WTC11 (cell line): ENCODE measurements around the gene TNRC18. TPM values are rescaled to one million over a fixed set of nuclear protein-coding genes. Genes with fewer than 3 reads are reported as not detected.

Source experiments
- ATAC-seq: fragments of 200-7000 bp; cut with Tn5 transposase; 2 replicates; pipeline ENCODE4 v1.10.0; 2021; ENCODE audit warnings: mild to moderate bottlenecking, moderate library complexity
- CTCF ChIA-PET: fragments of 300-600 bp; sonication (Branson Sonifier 250); formaldehyde crosslinking; loops from one replicate; lab custom pipeline; 2021; ENCODE audit warnings: antibody characterized with exemption; lab: Charles Lee
- POLR2A ChIA-PET: fragments of 350-600 bp; sonication (Branson Sonifier 250); formaldehyde crosslinking; loops from one replicate; lab custom pipeline; 2021; ENCODE audit warnings: antibody characterized with exemption; lab: Charles Lee
- DNase-seq: peaks from one replicate; pipeline ENCODE4 v3.0.0; 2021; ENCODE audit warnings: low spot score
- H3K27ac Mint-ChIP-seq: 2 replicates; pipeline ENCODE4 v1.8.0; 2021; ENCODE audit warnings: mixed read lengths
- H3K27me3 Mint-ChIP-seq: 2 replicates; pipeline ENCODE4 v1.8.0; 2021; ENCODE audit warnings: low read depth, mild to moderate bottlenecking, moderate library complexity, mixed read lengths
- H3K36me3 Mint-ChIP-seq: 2 replicates; pipeline ENCODE4 v1.8.0; 2021; ENCODE audit warnings: mixed read lengths
- H3K4me1 Mint-ChIP-seq: 2 replicates; pipeline ENCODE4 v1.8.0; 2022; ENCODE audit warnings: mixed read lengths
- H3K4me3 Mint-ChIP-seq: 2 replicates; pipeline ENCODE4 v1.8.0; 2021; ENCODE audit warnings: mild to moderate bottlenecking, moderate library complexity, mixed read lengths
- H3K9me3 Mint-ChIP-seq: 2 replicates; pipeline ENCODE4 v1.8.0; 2021; ENCODE audit warnings: mixed read lengths
- ESRRA ChIP-seq: sonication (generic); formaldehyde crosslinking; IDR thresholded peaks from 2 replicates; pipeline ENCODE4 v1.8.1; 2022; ENCODE audit warnings: mild to moderate bottlenecking, missing genetic modification reagents, borderline replicate concordance
- FOXP1 ChIP-seq: sonication (generic); formaldehyde crosslinking; IDR thresholded peaks from 2 replicates; pipeline ENCODE4 v1.8.0; 2022; ENCODE audit warnings: missing genetic modification reagents, mild to moderate bottlenecking, moderate library complexity, borderline replicate concordance
- GABPB1 ChIP-seq: sonication (generic); formaldehyde crosslinking; IDR thresholded peaks from 2 replicates; pipeline ENCODE4 v1.8.1; 2023; ENCODE audit warnings: mild to moderate bottlenecking, missing genetic modification reagents
- JAZF1 ChIP-seq: fragments of 250-450 bp; sonication (Bioruptor Pico); IDR thresholded peaks from 2 replicates; pipeline ENCODE4 v1.9.0; 2021; ENCODE audit warnings: moderate library complexity, mild to moderate bottlenecking, inconsistent platforms
- JUN ChIP-seq: sonication (generic); formaldehyde crosslinking; IDR thresholded peaks from 2 replicates; pipeline ENCODE4 v1.8.0; 2023; ENCODE audit warnings: mild to moderate bottlenecking, missing genetic modification reagents
- NFE2L1 ChIP-seq: sonication (generic); formaldehyde crosslinking; IDR thresholded peaks from 2 replicates; pipeline ENCODE4 v1.8.1; 2023; ENCODE audit warnings: missing genetic modification reagents
- NFYB ChIP-seq: sonication (generic); formaldehyde crosslinking; conservative IDR thresholded peaks from 2 replicates; pipeline ENCODE4 v1.8.0; 2022; ENCODE audit warnings: low read depth, missing genetic modification reagents
- NR1H2 ChIP-seq: sonication (generic); formaldehyde crosslinking; IDR thresholded peaks from 2 replicates; pipeline ENCODE4 v1.9.0; 2021; ENCODE audit warnings: mild to moderate bottlenecking, moderate library complexity, missing genetic modification reagents
- NR2C2 ChIP-seq: sonication (generic); formaldehyde crosslinking; IDR thresholded peaks from 2 replicates; pipeline ENCODE4 v1.8.0; 2022; ENCODE audit warnings: mild to moderate bottlenecking, missing genetic modification reagents
- OVOL2 ChIP-seq: fragments of 250-450 bp; sonication (Bioruptor Pico); IDR thresholded peaks from 2 replicates; pipeline ENCODE4 v1.9.0; 2021; ENCODE audit warnings: mild to moderate bottlenecking, borderline replicate concordance
- SOX15 ChIP-seq: fragments of 250-450 bp; sonication (Bioruptor Pico); IDR thresholded peaks from 2 replicates; pipeline ENCODE4 v1.9.0; 2021; ENCODE audit warnings: mild to moderate bottlenecking
- SP1 ChIP-seq: sonication (generic); formaldehyde crosslinking; conservative IDR thresholded peaks from 2 replicates; pipeline ENCODE4 v1.8.1; 2022; ENCODE audit warnings: missing genetic modification reagents
- ZNF219 ChIP-seq: sonication (generic); formaldehyde crosslinking; IDR thresholded peaks from 2 replicates; pipeline ENCODE4 v1.8.0; 2023; ENCODE audit warnings: missing genetic modification reagents, mild to moderate bottlenecking, borderline replicate concordance
- total RNA-seq: library from RNA; stranded (reverse); gene quantifications from 3 replicates; pipeline ENCODE4 v1.2.3, GENCODE V29; 2021
- TF ChIP-seq, protein P1 (sequence below): sonication (generic); formaldehyde crosslinking; IDR thresholded peaks from 2 replicates; pipeline ENCODE4 v1.8.1; 2023; ENCODE audit warnings: mild to moderate bottlenecking, missing genetic modification reagents, moderate library complexity
- TF ChIP-seq, protein P2 (sequence below): sonication (generic); formaldehyde crosslinking; IDR thresholded peaks from 2 replicates; pipeline ENCODE4 v1.8.1; 2022; ENCODE audit warnings: low read depth, mild to moderate bottlenecking, moderate library complexity, missing genetic modification reagents, borderline replicate concordance
- TF ChIP-seq, protein P3 (sequence below): sonication (generic); formaldehyde crosslinking; IDR thresholded peaks from 2 replicates; pipeline ENCODE4 v1.8.1; 2022; ENCODE audit warnings: low read depth, missing genetic modification reagents, borderline replicate concordance

The TNRC18 gene
- total RNA-seq, 1 experiment from 2014 or later: 55.0 TPM

DNA sequence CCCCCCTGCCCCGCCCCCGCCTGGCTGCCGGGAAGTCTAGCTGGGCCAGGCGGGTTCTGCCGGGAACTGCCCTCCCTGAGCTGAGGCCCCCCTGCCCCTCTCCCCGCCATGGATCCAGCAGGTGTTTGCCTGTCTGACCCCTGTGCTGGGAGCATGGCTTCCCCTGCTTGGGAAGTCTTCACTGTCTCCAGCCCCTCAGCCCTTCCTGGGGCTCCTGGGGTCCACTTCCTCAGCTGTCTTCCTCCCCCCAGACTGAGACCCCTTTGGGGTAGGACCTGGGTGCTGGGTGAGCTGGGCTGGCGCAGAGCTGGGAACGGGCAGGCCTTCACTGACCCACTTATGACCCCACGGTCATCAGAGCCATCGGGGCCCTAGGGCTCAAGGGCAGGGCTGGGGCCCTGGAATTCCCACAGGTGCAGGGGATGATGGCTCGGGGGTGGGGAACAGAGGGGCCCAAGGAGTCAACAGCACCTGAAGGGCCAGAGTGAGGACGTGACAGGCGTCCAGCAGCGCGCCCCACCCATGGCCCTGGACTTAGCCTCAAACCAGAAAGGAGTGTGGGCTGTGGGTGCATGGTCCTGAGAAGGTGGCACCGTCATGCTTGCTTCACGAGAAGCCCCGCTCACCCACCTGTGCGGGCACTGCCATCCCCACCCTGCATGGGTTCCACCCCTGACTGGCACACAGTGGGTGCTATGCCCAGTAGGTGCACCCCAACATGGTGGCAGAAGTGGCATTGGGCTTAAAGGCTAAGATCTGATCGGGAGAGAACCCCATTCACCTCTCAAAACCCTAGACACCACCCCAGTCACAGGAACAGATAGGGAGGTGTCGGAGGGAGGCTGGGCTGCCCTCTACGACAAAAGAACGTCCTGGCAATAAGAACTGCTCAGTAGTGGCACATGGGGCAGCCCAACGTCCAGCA, 16.2 kb upstream of the TNRC18 start:
- no peak overlapping the region for H3K27ac Mint-ChIP-seq
- H3K4me1 Mint-ChIP-seq: no peaks in the 10 kb centered on the region; the same call in 1 of the 2 replicates
- H3K27me3 Mint-ChIP-seq: peaks cover 42% of the 10 kb centered on the region
- DNase-seq: no peak
- peaks cover 6% of the 10 kb centered on the region for H3K9me3 Mint-ChIP-seq
- ChIA-PET POLR2A (no interaction called here), CTCF (interaction anchor here (1.2 kb wide), 1 partner anchor 11 kb away, joined by 3 read pairs; no protein-coding TSS in a partner anchor)
- peaks cover 17% of the 10 kb centered on the region for H3K36me3 Mint-ChIP-seq
- TF ChIP-seq FOXP1 (no peak), GABPB1 (CRISPR knock-in tag) (peak; percentile 56; the same call in 1 of the 2 replicates)
- no peak overlapping the region for H3K4me3 Mint-ChIP-seq
- no peak for ATAC-seq

DNA sequence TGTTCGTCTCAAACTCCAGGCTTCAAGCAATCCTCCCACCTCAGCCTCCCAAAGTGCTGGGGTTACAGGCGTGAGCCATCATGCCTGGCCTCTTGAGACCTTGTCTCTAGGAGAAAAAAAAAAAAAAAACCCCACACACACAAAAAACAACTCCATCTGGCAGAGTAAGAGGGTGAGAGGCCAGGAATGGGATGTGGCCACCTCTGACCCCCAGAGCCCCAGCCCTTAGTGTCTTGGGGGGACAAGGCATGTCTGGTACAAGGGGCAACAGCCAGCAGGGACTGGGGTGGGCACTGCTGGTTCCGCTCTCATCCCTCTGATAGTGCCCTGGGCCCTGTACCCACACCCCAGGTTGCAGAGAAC, 15.6 kb upstream of the TNRC18 start:
- no peaks in the 10 kb centered on the region; the same call in 1 of the 2 replicates for H3K4me1 Mint-ChIP-seq
- no peak overlapping the region for H3K27ac Mint-ChIP-seq
- H3K36me3 Mint-ChIP-seq: peaks cover 20% of the 10 kb centered on the region
- ChIA-PET CTCF (interaction anchor here (1.2 kb wide), 1 partner anchor 11 kb away, joined by 3 read pairs; no protein-coding TSS in a partner anchor), POLR2A (no interaction called here)
- no peak overlapping the region for H3K4me3 Mint-ChIP-seq
- ATAC-seq (no peak), DNase-seq (no peak)
- TF ChIP-seq, protein P1, sequence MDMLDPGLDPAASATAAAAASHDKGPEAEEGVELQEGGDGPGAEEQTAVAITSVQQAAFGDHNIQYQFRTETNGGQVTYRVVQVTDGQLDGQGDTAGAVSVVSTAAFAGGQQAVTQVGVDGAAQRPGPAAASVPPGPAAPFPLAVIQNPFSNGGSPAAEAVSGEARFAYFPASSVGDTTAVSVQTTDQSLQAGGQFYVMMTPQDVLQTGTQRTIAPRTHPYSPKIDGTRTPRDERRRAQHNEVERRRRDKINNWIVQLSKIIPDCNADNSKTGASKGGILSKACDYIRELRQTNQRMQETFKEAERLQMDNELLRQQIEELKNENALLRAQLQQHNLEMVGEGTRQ: no peak
- TF ChIP-seq NFE2L1 (no peak), ESRRA (no peak), NR1H2 (no peak), SP1 (CRISPR knock-in tag) (no peak), NR2C2 (CRISPR knock-in tag) (no peak)
- peaks cover 46% of the 10 kb centered on the region for H3K27me3 Mint-ChIP-seq
- H3K9me3 Mint-ChIP-seq: peaks cover 6% of the 10 kb centered on the region

DNA sequence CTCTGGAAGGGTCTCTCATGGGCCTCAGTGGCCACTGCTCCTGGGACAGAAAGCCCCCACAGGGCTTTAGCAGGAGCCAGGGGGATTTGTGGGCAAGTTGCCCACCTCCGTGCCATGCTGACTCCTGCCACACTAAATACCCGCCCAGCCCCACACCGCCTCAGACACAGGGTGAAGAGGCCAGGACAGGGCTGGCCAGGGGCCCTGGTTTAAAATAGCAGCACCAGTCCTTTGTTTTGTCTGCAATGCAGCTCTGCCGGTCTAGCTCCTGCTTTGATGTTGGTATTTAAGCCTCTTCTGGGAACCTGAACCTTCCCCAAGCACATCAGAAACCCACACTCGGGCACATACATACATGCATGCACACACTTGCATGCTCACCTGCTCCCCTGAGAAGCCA, 14.4 kb upstream of the TNRC18 start:
- peaks cover 12% of the 10 kb centered on the region for H3K9me3 Mint-ChIP-seq
- ChIA-PET POLR2A (no interaction called here), CTCF (interaction anchor here (0.6 kb wide), 1 partner anchor 547 kb away, joined by 3 read pairs; no protein-coding TSS in a partner anchor)
- TF ChIP-seq, protein P2, sequence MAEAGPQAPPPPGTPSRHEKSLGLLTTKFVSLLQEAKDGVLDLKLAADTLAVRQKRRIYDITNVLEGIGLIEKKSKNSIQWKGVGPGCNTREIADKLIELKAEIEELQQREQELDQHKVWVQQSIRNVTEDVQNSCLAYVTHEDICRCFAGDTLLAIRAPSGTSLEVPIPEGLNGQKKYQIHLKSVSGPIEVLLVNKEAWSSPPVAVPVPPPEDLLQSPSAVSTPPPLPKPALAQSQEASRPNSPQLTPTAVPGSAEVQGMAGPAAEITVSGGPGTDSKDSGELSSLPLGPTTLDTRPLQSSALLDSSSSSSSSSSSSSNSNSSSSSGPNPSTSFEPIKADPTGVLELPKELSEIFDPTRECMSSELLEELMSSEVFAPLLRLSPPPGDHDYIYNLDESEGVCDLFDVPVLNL (CRISPR knock-in tag): no peak
- TF ChIP-seq JUN (CRISPR knock-in tag) (no peak), ZNF219 (CRISPR knock-in tag) (no peak), NFYB (CRISPR knock-in tag) (no peak), JAZF1 (CRISPR knock-in tag) (no peak)
- TF ChIP-seq, all 79 proteins: peak for 0
- ATAC-seq (no peak), DNase-seq (no peak)
- Mint-ChIP-seq H3K36me3 (peaks cover 25% of the 10 kb centered on the region), H3K4me1 (no peaks in the 10 kb centered on the region; the same call in 1 of the 2 replicates), H3K27me3 (peaks cover 45% of the 10 kb centered on the region), H3K4me3 (no peak overlapping the region), H3K27ac (no peak overlapping the region)

DNA sequence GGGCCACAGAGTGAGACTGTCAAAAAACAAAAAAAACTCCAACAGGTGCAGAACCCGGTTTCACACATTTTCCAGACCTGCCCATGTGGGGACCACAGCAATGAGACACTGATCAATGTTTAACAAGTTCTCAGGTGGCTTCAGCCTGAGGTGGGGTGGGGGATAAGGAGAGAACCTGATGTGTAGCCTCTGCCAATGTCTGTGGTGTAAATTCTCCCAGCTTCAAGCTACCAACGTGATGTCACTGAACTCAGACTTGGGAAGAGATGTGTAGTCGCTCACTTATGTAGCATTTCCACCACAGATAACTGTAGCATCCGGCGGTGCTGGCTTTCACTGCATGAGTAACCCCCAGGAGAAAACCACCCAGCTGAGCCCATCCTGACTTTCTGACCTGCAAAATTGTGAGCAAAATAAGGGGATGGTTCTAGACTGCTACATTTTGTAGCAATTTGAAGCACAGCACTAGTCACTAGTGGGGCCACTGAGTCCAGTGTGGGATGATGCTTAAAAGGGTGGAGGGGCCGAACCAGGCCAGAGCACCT, 13.8 kb upstream of the TNRC18 start:
- Mint-ChIP-seq H3K4me3 (no peak overlapping the region), H3K4me1 (no peaks in the 10 kb centered on the region; the same call in 1 of the 2 replicates), H3K36me3 (peaks cover 28% of the 10 kb centered on the region), H3K27ac (no peak overlapping the region), H3K27me3 (peaks cover 47% of the 10 kb centered on the region), H3K9me3 (peaks cover 15% of the 10 kb centered on the region)
- ChIA-PET POLR2A (no interaction called here), CTCF (no interaction called here)
- TF ChIP-seq OVOL2: no peak
- TF ChIP-seq SOX15 (CRISPR knock-in tag): no peak
- TF ChIP-seq, protein P3, sequence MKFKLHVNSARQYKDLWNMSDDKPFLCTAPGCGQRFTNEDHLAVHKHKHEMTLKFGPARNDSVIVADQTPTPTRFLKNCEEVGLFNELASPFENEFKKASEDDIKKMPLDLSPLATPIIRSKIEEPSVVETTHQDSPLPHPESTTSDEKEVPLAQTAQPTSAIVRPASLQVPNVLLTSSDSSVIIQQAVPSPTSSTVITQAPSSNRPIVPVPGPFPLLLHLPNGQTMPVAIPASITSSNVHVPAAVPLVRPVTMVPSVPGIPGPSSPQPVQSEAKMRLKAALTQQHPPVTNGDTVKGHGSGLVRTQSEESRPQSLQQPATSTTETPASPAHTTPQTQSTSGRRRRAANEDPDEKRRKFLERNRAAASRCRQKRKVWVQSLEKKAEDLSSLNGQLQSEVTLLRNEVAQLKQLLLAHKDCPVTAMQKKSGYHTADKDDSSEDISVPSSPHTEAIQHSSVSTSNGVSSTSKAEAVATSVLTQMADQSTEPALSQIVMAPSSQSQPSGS (CRISPR knock-in tag): no peak
- DNase-seq: no peak
- ATAC-seq: no peak
